LoVo (cell line): ENCODE measurements around the gene PPIG.
"Not testable (repeated sequence)": the region's sequence is repeated elsewhere in the genome, so short reads cannot be mapped to it uniquely, and the experiment has no call there.

Source experiments
- DNase-seq: peaks from one replicate; pipeline ENCODE4 v3.0.0-alpha.2; 2016; ENCODE audit warnings: low spot score

PPIG gene

DNA sequence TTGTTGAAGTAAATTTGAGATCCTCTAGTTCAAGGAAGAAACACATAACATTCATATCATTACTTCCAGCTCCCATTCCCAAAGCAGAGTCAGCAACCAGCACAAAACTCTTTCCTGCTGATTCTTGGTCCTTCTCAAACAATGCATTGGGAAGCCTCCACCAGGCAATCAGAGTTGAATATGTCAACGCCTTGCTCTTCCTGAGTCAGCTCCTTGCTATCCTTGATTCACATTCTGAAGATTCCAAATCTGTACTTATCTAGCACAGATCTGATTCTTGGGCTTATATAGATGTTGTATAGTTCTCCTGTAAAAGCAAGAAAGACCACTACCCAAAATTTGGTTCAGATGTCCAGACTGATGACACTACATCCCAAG, 80.4 kb downstream of the PPIG start:
- DNase-seq, result no peak

GRCh38 chr2:169664978-169665930, 81.1 kb downstream of the PPIG start:
- no peak for DNase-seq

- DNase-seq, result no peak
Observed at GRCh38 chr2:169667583-169667982, 83.4 kb downstream of the PPIG start.

- no peak for DNase-seq
Observed at GRCh38 chr2:169670215-169670651, 86.1 kb downstream of the PPIG start.

- DNase-seq, result no peak
Observed at GRCh38 chr2:169670937-169671336, 86.8 kb downstream of the PPIG start.

DNA sequence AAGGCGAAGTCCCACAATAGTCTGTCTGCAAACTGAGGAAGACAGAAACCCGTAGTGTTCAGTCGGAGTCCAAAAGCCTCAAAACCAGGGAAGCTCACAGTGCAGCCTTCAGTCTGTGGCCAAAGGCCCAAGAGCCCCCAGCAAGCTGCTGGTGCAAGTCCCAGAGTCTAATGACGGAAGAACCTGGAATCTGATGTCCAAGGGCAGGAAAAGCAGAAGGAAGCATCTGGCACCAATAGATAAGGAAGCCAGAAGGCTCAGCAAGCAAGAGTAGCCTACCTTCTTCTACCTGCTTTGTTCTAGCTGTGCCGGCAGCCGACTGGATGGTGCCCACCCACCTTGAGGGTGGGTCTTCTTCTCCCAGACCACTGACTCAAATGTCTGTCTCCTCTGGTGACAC, 88.3 kb downstream of the PPIG start:
- DNase-seq, result no peak

DNA sequence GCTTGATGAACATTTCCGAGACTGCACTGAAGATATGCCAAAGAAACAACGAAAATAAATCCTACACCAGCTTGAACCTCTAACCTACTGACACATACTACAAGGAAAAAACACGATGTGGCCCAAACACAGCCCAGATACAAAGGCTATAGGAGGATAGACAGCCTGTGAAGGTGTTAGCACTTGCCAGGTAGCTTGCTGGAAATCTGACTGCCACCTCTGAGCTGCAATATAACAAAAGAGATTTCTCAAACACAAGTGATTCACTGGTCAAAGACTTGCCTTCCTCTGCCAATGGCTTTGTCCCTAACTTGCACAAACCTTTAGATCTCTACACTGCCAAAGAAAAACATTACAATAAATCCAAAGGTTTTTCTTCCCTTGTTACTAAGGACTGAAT, 89.0 kb downstream of the PPIG start:
- no peak for DNase-seq

GRCh38 chr2:169673921-169674320, 89.8 kb downstream of the PPIG start:
- no peak for DNase-seq

GRCh38 chr2:169676357-169676756, 92.2 kb downstream of the PPIG start:
- DNase-seq, result no peak

- DNase-seq, result no peak
Observed at GRCh38 chr2:169676850-169677249, 92.7 kb downstream of the PPIG start.

DNA sequence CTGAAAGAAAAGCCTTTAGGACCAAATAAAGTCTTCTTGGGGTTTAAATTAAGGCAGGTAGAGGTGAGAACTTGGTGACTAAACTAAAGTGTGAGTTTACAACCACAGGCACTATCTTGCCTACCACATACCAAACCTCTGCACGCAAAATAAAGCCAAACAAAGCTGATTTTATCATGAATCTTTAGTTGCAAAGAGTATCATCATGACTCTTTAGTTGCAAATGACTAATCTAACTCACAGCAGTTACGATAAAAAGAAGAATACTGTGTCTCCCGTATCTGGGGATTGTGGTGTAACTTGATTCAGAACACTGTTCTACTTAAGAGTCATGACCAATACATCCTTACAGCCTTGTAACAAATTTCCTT, 98.9 kb downstream of the PPIG start:
- no peak for DNase-seq

GRCh38 chr2:169683425-169684134, 99.4 kb downstream of the PPIG start:
- no peak for DNase-seq

DNA sequence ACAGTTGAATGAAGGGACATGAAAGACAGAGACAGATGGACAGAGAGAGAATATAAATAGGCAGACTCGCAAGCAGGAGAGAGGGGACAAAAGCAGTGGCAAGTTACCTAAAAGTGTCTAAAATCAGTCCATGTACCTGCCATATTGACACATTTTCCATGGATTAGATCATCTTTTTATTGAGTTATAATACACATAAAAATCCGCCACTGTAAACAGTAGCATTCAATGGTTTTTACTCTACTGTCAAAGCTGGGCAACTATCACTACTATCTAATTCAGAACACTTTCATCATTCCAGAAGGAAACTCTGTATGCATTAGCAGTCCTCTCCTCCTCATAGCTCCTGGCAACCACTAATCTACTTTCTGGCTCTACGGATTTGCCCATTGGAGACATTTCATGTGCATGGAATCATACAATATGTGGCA, 100.0 kb downstream of the PPIG start:
- no peak for DNase-seq

DNA sequence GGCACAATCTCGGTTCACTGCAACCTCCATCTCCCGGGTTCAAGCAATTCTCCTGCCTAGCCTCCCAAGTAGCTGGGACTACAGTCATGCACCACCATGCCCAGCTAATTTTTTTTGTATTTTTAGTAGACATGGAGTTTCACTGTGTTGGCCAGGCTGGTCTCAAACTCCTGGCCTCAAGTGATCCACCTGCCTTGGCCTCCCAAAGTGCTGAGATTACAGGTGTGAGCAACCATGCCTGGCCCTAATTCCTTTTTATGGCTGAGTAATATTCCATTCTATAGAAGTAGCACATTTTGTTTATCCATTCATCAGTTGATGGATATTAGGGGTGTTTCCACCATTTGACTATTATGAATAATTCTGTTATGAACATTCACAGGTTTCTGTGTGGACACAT, 100.6 kb downstream of the PPIG start:
- DNase-seq, result not testable (repeated sequence)

DNA sequence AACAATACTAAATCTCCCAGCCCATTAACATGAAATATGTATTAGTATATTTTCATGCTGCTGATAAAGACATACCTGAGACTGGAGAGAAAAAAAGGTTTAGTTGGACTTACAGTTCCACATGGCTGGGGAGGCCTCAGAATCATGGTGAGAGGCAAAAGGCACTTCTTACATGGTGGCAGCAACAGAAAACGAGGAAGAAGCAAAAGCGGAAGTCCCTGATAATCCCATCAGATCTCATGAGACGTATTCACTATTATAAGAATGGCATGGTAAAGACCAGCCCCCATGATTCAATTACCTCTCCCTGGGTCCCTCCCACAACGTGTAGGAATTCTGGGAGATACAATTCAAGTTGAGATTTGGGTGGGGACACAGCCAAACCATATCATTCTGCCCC, 102.7 kb downstream of the PPIG start:
- DNase-seq, result not testable (repeated sequence)

GRCh38 chr2:169687943-169688342, 103.8 kb downstream of the PPIG start:
- DNase-seq, result not testable (repeated sequence)

DNA sequence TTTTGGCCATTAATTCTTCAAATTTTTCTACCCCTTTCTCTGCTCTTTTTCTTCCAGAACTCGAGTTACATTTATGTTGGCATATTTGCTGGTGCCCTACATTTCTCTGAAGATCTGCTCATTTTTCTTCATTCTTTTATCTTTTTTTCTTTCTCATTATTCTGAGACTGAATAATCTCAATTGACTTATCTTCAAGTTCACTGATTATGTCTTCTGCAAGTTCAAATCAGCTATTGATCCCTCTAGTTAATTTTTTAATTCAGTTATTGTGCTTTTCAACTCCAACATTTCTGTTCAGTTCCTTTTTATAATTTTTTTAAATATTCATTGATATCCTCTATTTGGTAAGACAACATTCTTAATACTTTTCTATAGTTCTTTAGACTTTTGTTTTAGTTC, 106.8 kb downstream of the PPIG start:
- no peak for DNase-seq
